ENCODE results near the gene TP73. TPM values are rescaled to one million over a fixed set of nuclear protein-coding genes. Genes with fewer than 3 reads are reported as not detected.
A peak's percentile ranks its signal among the peaks of the same experiment; 100 is the strongest.

Gene TP73
- total and polyA plus RNA-seq, 12 donors, result 0.03 to 0.58 (median 0.15) TPM; not detected in 7

- no peak overlapping the region for H3K4me3 ChIP-seq
- peaks cover 0 to 42% (median 16%) of the 10 kb centered on the region in 7 donors for H3K27me3 ChIP-seq
- TF ChIP-seq CTCF (IDR thresholded peaks at IDR 0.05), result no peak
- no peak overlapping the region for H3K27ac ChIP-seq
- 61 to 65% methylated on average over 33 of the region's 33 CpGs for WGBS, 2 donors
- peaks cover 0 to 49% (median 17%) of the 10 kb centered on the region in 9 donors for H3K4me1 ChIP-seq
- H3K9me3 ChIP-seq, result no peaks in the 10 kb centered on the region
- no peak for ATAC-seq
- no peak for DNase-seq
- no peaks in the 10 kb centered on the region for H3K36me3 ChIP-seq
- intact Hi-C loops (cut with DNase I), result no loop called here
These were observed 64.9 kb downstream of the TP73 start for GRCh38 chr1:3717041-3717714.

GRCh38 chr1:3717715-3718601, 65.6 kb downstream of the TP73 start:
- intact Hi-C loops (cut with DNase I), result no loop called here

GRCh38 chr1:3718764-3719163, 66.4 kb downstream of the TP73 start:
- intact Hi-C loops (cut with DNase I), result no loop called here
- DNase-seq (no peak), ATAC-seq (no peak)
- H3K27me3 ChIP-seq, result peaks cover 0 to 39% (median 16%) of the 10 kb centered on the region in 7 donors
- no peaks in the 10 kb centered on the region for H3K9me3 ChIP-seq
- no peak for TF ChIP-seq CTCF (IDR thresholded peaks at IDR 0.05)
- H3K4me1 ChIP-seq, result peaks cover 0 to 37% (median 15%) of the 10 kb centered on the region in 9 donors
- H3K36me3 ChIP-seq, result no peaks in the 10 kb centered on the region
- no peak overlapping the region for H3K4me3 ChIP-seq
- no peak overlapping the region for H3K27ac ChIP-seq
- WGBS, 2 donors, result 85 to 89% methylated on average over 14 of the region's 14 CpGs

More at GRCh38 chr1:3717715-3718601, 65.6 kb downstream of the TP73 start:
- DNase-seq, result no peak
- Histone ChIP-seq H3K27ac (no peak overlapping the region), H3K9me3 (no peaks in the 10 kb centered on the region), H3K36me3 (no peaks in the 10 kb centered on the region), H3K4me3 (no peak overlapping the region), H3K27me3 (peaks cover 0 to 39% (median 16%) of the 10 kb centered on the region in 7 donors), H3K4me1 (peaks cover 0 to 46% (median 17%) of the 10 kb centered on the region in 9 donors)
- no peak for TF ChIP-seq CTCF (IDR thresholded peaks at IDR 0.05)
- ATAC-seq, result peak in 1 of 8 donors; percentile 20
- WGBS, 2 donors, result 28 to 34% methylated on average over 40 of the region's 40 CpGs

- no peak overlapping the region for H3K4me3 ChIP-seq
- H3K4me1 ChIP-seq, result peaks cover 0 to 27% (median 12%) of the 10 kb centered on the region in 9 donors
- 75 to 81% methylated on average over 20 of the region's 20 CpGs for WGBS, 2 donors
- peaks cover 0 to 21% (median 8%) of the 10 kb centered on the region in 7 donors for H3K27me3 ChIP-seq
- no peak for ATAC-seq
- H3K27ac ChIP-seq, result no peak overlapping the region
- DNase-seq, result no peak
- intact Hi-C loops (cut with DNase I), result loop anchor here in 3 of 10 donors (2.0 to 10.0 kb wide), 4 partner anchors 25 to 267 kb away; partner anchors contain the start of gene ARHGEF16 (in 1 of the 3)
- TF ChIP-seq CTCF (IDR thresholded peaks at IDR 0.05), result no peak
- H3K36me3 ChIP-seq, result no peaks in the 10 kb centered on the region
- no peaks in the 10 kb centered on the region for H3K9me3 ChIP-seq
These were observed 69.7 kb downstream of the TP73 start for GRCh38 chr1:3721955-3722465.

Measured in heart right ventricle (tissue), 16 donors.